GM15510 (cell line): ENCODE data around the gene PRXL2B.

ENCODE experiments used
- POLR2A ChIP-seq: IDR thresholded peaks from 3 replicates; pipeline ENCODE4 v1.6.1; 2011; ENCODE audit warnings: borderline replicate concordance; ENCODE audit not compliant: insufficient read length; ENCODE audit errors: extremely low read depth

Gene PRXL2B

GRCh38 chr1:2586154-2587070, at the start of gene PRXL2B:
Gene PRXL2B, plus strand, starts transcription at chr1:2586777. Its CDS starts 109 bp downstream, at chr1:2586886.
- TF ChIP-seq POLR2A = peak; percentile 74

GRCh38 chr1:2537784-2538115, 48.8 kb upstream of the PRXL2B start:
- TF ChIP-seq POLR2A = no peak

GRCh38 chr1:2538376-2538775, 48.2 kb upstream of the PRXL2B start:
- no peak for TF ChIP-seq POLR2A

- no peak for TF ChIP-seq POLR2A
Observed at GRCh38 chr1:2538872-2539271, 47.7 kb upstream of the PRXL2B start.

- TF ChIP-seq POLR2A = no peak
Observed at GRCh38 chr1:2539312-2539907, 47.2 kb upstream of the PRXL2B start.

GRCh38 chr1:2540816-2541492, 45.6 kb upstream of the PRXL2B start:
- no peak for TF ChIP-seq POLR2A

- no peak for TF ChIP-seq POLR2A
Observed at GRCh38 chr1:2541619-2542245, 44.8 kb upstream of the PRXL2B start.

GRCh38 chr1:2542246-2542915, 44.2 kb upstream of the PRXL2B start:
- TF ChIP-seq POLR2A = no peak

GRCh38 chr1:2543543-2544092, 43.0 kb upstream of the PRXL2B start:
- TF ChIP-seq POLR2A = no peak

GRCh38 chr1:2544093-2544874, 42.3 kb upstream of the PRXL2B start:
- TF ChIP-seq POLR2A = no peak

- TF ChIP-seq POLR2A = no peak
Observed at GRCh38 chr1:2544875-2545640, 41.5 kb upstream of the PRXL2B start.

- TF ChIP-seq POLR2A = peak; percentile 98
Observed at GRCh38 chr1:2545754-2546514, 40.6 kb upstream of the PRXL2B start.
